HCT116 (cell line): ENCODE data around the gene ERLIN1. TPM values are rescaled to one million over a fixed set of nuclear protein-coding genes. Genes with fewer than 3 reads are reported as not detected.

Experiments
- ATAC-seq: fragments of 200-7000 bp; cut with Tn5 transposase; 2 replicates; pipeline ENCODE4 v1.9.1; 2020; ENCODE audit warnings: mild to moderate bottlenecking, moderate library complexity
- BruUV-seq: library from RNA; stranded (reverse); fragments of 400-500 nt; replicated peaks from 2 replicates; lab custom pipeline; 2021; lab: Mats Ljungman, UMichigan
- CTCF ChIA-PET: fragments of 300-600 bp; sonication (Branson Sonifier 250); formaldehyde crosslinking; loops from one replicate; lab custom pipeline; 2021; ENCODE audit warnings: antibody characterized with exemption; lab: Charles Lee
- POLR2A ChIA-PET: fragments of 300-600, 350-600 bp; sonication (Branson Sonifier 250); formaldehyde crosslinking; loops from one replicate; lab custom pipeline; 2021; ENCODE audit warnings: antibody characterized with exemption; lab: Charles Lee
- RAD21 ChIA-PET, 2 experiments: fragments of 300-600 bp; sonication (Branson Sonifier 250); formaldehyde crosslinking; loops; one replicate each; lab custom pipeline; 2023; ENCODE audit warnings: low total read pairs in 2 of 2; ENCODE audit not compliant: uncharacterized antibody in 2 of 2, unreplicated experiment in 2 of 2, low non-redundant PET in 1 of 2; lab: Charles Lee
- DNase-seq: peaks from one replicate; pipeline ENCODE4 v3.0.0-alpha.2; 2010; ENCODE audit warnings: low read depth, low spot score
- H2AFZ ChIP-seq: fragments of 200-600 bp; shearing (Covaris generic), sonication (generic); 2 replicates; pipeline ENCODE4 v1.6.1; 2017; ENCODE audit warnings: low read depth, mixed run types, mixed read lengths, antibody characterized with exemption, low read length; ENCODE audit not compliant: poor library complexity, severe bottlenecking
- H3K27ac ChIP-seq: 2 replicates; pipeline ENCODE4 v1.5.1; 2012; ENCODE audit warnings: low read depth, low read length
- H3K27me3 ChIP-seq: fragments of 200-600 bp; sonication (generic); 2 replicates; pipeline ENCODE4 v1.6.1; 2016; ENCODE audit warnings: mixed run types, low read length, mixed read lengths; ENCODE audit not compliant: insufficient read depth
- H3K36me3 ChIP-seq, 2 experiments: fragments of 200-500 bp in 1 of 2; fragments of 200-600 bp in 1 of 2; sonication (Bioruptor generic) in 1 of 2; sonication (generic) in 1 of 2; 2 replicates each; pipeline versions ENCODE4 v1.5.1 to v1.6.1; 2014 to 2016; ENCODE audit warnings: low read length in 2 of 2, inconsistent platforms in 1 of 2, mixed read lengths in 1 of 2, mixed run types in 1 of 2; ENCODE audit not compliant: insufficient read depth in 2 of 2, control insufficient read depth in 1 of 2
- H3K4me1 ChIP-seq, 2 experiments: fragments of 200-600 bp in 1 of 2; sonication (generic) in 1 of 2; 2 replicates each; pipeline versions ENCODE4 v1.5.1 to v1.6.1; 2012 to 2017; ENCODE audit warnings: low read length in 2 of 2, inconsistent platforms in 1 of 2, mild to moderate bottlenecking in 1 of 2, mixed read lengths in 1 of 2, mixed run types in 1 of 2, moderate library complexity in 1 of 2; ENCODE audit not compliant: insufficient read depth in 2 of 2, control insufficient read depth in 1 of 2
- H3K4me2 ChIP-seq: fragments of 200-600 bp; sonication (generic); 2 replicates; pipeline ENCODE4 v1.6.1; 2017; ENCODE audit warnings: mixed run types, low read length, mixed read lengths
- H3K4me3 ChIP-seq, 2 experiments: fragments of 200-600 bp in 1 of 2; sonication (generic) in 1 of 2; replicated peaks in 1 of 2; 2 replicates each; pipeline ENCODE4 v1.5.1; 2011 to 2016; ENCODE audit warnings: low read length in 2 of 2, control low read depth in 1 of 2, low read depth in 1 of 2, mild to moderate bottlenecking in 1 of 2, mixed read lengths in 1 of 2, mixed run types in 1 of 2
- H3K79me2 ChIP-seq: fragments of 200-600 bp; sonication (generic); 2 replicates; pipeline ENCODE4 v1.6.1; 2017; ENCODE audit warnings: mild to moderate bottlenecking, mixed run types, low read length, moderate library complexity, mixed read lengths; ENCODE audit not compliant: insufficient read depth
- H3K9ac ChIP-seq: fragments of 200-600 bp; sonication (generic); 2 replicates; pipeline ENCODE4 v1.6.1; 2016; ENCODE audit warnings: low read length, mixed read lengths
- H3K9me2 ChIP-seq: fragments of 200-600 bp; sonication (generic), shearing (Covaris generic); 2 replicates; pipeline ENCODE4 v1.6.1; 2017; ENCODE audit warnings: mixed run types, mild to moderate bottlenecking, moderate library complexity; ENCODE audit not compliant: insufficient read depth
- H3K9me3 ChIP-seq, 2 experiments: fragments of 200-500 bp in 1 of 2; fragments of 200-600 bp in 1 of 2; sonication (Bioruptor generic) in 1 of 2; sonication (generic) in 1 of 2; 2 replicates each; pipeline ENCODE4 v1.6.1; 2014 to 2017; ENCODE audit warnings: low read length in 2 of 2, mixed read lengths in 2 of 2, inconsistent platforms in 1 of 2, low read depth in 1 of 2, mild to moderate bottlenecking in 1 of 2, mixed run types in 1 of 2, moderate library complexity in 1 of 2; ENCODE audit not compliant: control insufficient read depth in 1 of 2, insufficient read depth in 1 of 2
- H4K20me1 ChIP-seq: fragments of 200-600 bp; sonication (generic), shearing (Covaris generic); 2 replicates; pipeline ENCODE4 v1.6.1; 2017; ENCODE audit warnings: mixed run types, mild to moderate bottlenecking, moderate library complexity; ENCODE audit not compliant: insufficient read depth
- ATF3 ChIP-seq: IDR thresholded peaks from 2 replicates; pipeline ENCODE4 v1.6.1; 2012
- EZH2 ChIP-seq: fragments of 200-600 bp; sonication (generic); IDR thresholded peaks from 2 replicates; pipeline ENCODE4 v1.6.1; 2017; ENCODE audit warnings: antibody characterized with exemption, mixed run types
- EZH2phosphoT487 ChIP-seq: fragments of 200-600 bp; IDR thresholded peaks from 2 replicates; pipeline ENCODE4 v1.6.1; 2018; ENCODE audit warnings: antibody characterized with exemption, borderline replicate concordance
- FOSL1 ChIP-seq: IDR thresholded peaks from 2 replicates; pipeline ENCODE4 v1.6.1; 2012; ENCODE audit warnings: low read depth
- JUND ChIP-seq: IDR thresholded peaks from 2 replicates; pipeline ENCODE4 v1.6.1; 2012
- MAX ChIP-seq: IDR thresholded peaks from 2 replicates; pipeline ENCODE4 v1.6.1; 2012
- POLR2AphosphoS5 ChIP-seq: IDR thresholded peaks from 2 replicates; pipeline ENCODE4 v1.6.1; 2011; ENCODE audit warnings: mild to moderate bottlenecking, low read depth, low read length, moderate library complexity
- REST ChIP-seq: IDR thresholded peaks from 2 replicates; pipeline ENCODE4 v1.6.1; 2012; ENCODE audit warnings: low read depth
- TCF7L2 ChIP-seq: IDR thresholded peaks from 2 replicates; pipeline ENCODE4 v1.7.0; 2011; ENCODE audit warnings: borderline replicate concordance, inconsistent platforms; ENCODE audit not compliant: insufficient read depth, insufficient read length; ENCODE audit errors: extremely low read depth
- YY1 ChIP-seq: IDR thresholded peaks from 2 replicates; pipeline ENCODE4 v1.6.1; 2011; ENCODE audit warnings: low read length, low read depth, moderate library complexity, mild to moderate bottlenecking; ENCODE audit not compliant: insufficient replicate concordance; ENCODE audit errors: extremely low read depth
- ZBTB33 ChIP-seq: IDR thresholded peaks from 2 replicates; pipeline ENCODE4 v1.6.1; 2011; ENCODE audit warnings: mild to moderate bottlenecking, low read length, moderate library complexity; ENCODE audit not compliant: insufficient replicate concordance; ENCODE audit errors: extremely low read depth
- ZFX ChIP-seq: fragments of 450-650 bp; IDR thresholded peaks from 2 replicates; pipeline ENCODE4 v1.6.1; 2017
- intact Hi-C: fragments of 100-400 bp; cut with micrococcal nuclease; formaldehyde crosslinking; loops from 2 replicates; pipeline ENCODE4 v1.10.0; 2022
- total RNA-seq: library from RNA; stranded (reverse); gene quantifications from one replicate; pipeline ENCODE4 v1.2.1, GENCODE V29; 2021; ENCODE audit not compliant: unreplicated experiment

ERLIN1 gene
- total RNA-seq, 1 experiment from 2014 or later = 64.5 TPM

- no peaks in the 10 kb centered on the region for H3K36me3 ChIP-seq
- ATAC-seq (no peak), DNase-seq (no peak)
- no peaks in the 10 kb centered on the region for H4K20me1 ChIP-seq
- H2AFZ ChIP-seq = no peak overlapping the region
- intact Hi-C loops = no loop called here
- no peaks in the 10 kb centered on the region for H3K27me3 ChIP-seq
- RAD21 ChIA-PET = no interaction called here
- H3K4me3 ChIP-seq = no peak overlapping the region
- no peak overlapping the region for H3K4me2 ChIP-seq
- CTCF ChIA-PET = no interaction called here
- peaks cover 0 to 9% of the 10 kb centered on the region in 2 experiments; a peak in 1 of 4 replicates for H3K9me3 ChIP-seq
- no peaks in the 10 kb centered on the region for H3K4me1 ChIP-seq
- no peaks in the 10 kb centered on the region for H3K79me2 ChIP-seq
- no peaks in the 10 kb centered on the region for H3K9me2 ChIP-seq
- BruUV-seq = no TSS peak
- H3K27ac ChIP-seq = no peak overlapping the region
- no peak overlapping the region for H3K9ac ChIP-seq
- POLR2A ChIA-PET = no interaction called here
- TF ChIP-seq REST (no peak), YY1 (no peak), JUND (no peak), EZH2phosphoT487 (no peak), MAX (no peak), POLR2AphosphoS5 (no peak), EZH2 (no peak), ZBTB33 (no peak), ZFX (no peak), FOSL1 (no peak), TCF7L2 (no peak), ATF3 (no peak)
Observed at GRCh38 chr10:100130831-100131230, 55.0 kb downstream of the ERLIN1 start.
